Activated CD4-positive, alpha-beta T cell treated with anti-CD3 and anti-CD28 coated beads, Interleukin-2, Interleukin-4, amounts not matched to agents 100 ng/mL and 50 ng/mL, durations not matched to agents 16 hours and 8 hours (primary cell): ENCODE data around the gene THEMIS2.

Source experiments
- DNase-seq: peaks from one replicate; pipeline ENCODE4 v3.0.0-alpha.2; 2020; ENCODE audit warnings: low spot score

THEMIS2 gene

GRCh38 chr1:27886744-27887143 lies 14.4 kb downstream of the THEMIS2 start:
- DNase-seq: no peak

- peak; percentile 78 for DNase-seq
Observed at GRCh38 chr1:27887215-27888021, 15.1 kb downstream of the THEMIS2 start.

- DNase-seq: no peak
Observed at GRCh38 chr1:27889506-27889905, 17.2 kb downstream of the THEMIS2 start.

GRCh38 chr1:27891196-27891889 lies 19.0 kb downstream of the THEMIS2 start:
- peak; percentile 78 for DNase-seq

GRCh38 chr1:27894521-27894920 lies 22.2 kb downstream of the THEMIS2 start:
- no peak for DNase-seq

- no peak for DNase-seq
Observed at GRCh38 chr1:27906759-27907158, 34.4 kb downstream of the THEMIS2 start.

- DNase-seq: peak; percentile 62
Observed at GRCh38 chr1:27912429-27912828, 40.1 kb downstream of the THEMIS2 start.

- DNase-seq: no peak
Observed at GRCh38 chr1:27915082-27915575, 42.8 kb downstream of the THEMIS2 start.

GRCh38 chr1:27922272-27922671 lies 49.9 kb downstream of the THEMIS2 start:
- DNase-seq: no peak

GRCh38 chr1:27928216-27928954 lies 56.0 kb downstream of the THEMIS2 start:
- no peak for DNase-seq

GRCh38 chr1:27931184-27931583 lies 58.8 kb downstream of the THEMIS2 start:
- no peak for DNase-seq

GRCh38 chr1:27931759-27932158 lies 59.4 kb downstream of the THEMIS2 start:
- DNase-seq: no peak

GRCh38 chr1:27934818-27935549 lies 62.6 kb downstream of the THEMIS2 start, which contains the start of gene SMPDL3B:
SMPDL3B (plus strand) TSS chr1:27935000; CDS start chr1:27935184, 184 bp downstream.
- no peak for DNase-seq

GRCh38 chr1:27935721-27936120 lies 63.4 kb downstream of the THEMIS2 start:
- DNase-seq: no peak
